ENCODE measurements around the gene OR8B2. TPM values are rescaled to one million over a fixed set of nuclear protein-coding genes. Genes with fewer than 3 reads are reported as not detected.

Gene OR8B2
- total RNA-seq, 4 donors from 2014 or later, result not detected

- H3K36me3 ChIP-seq, result no peaks in the 10 kb centered on the region
- H3K27ac ChIP-seq, result no peak overlapping the region
- H3K9me3 ChIP-seq, result no peaks in the 10 kb centered on the region
- H3K27me3 ChIP-seq, result no peaks in the 10 kb centered on the region
- H3K4me3 ChIP-seq, result no peak overlapping the region
- TF ChIP-seq CTCF (IDR thresholded peaks at IDR 0.05) (no peak), POLR2A (IDR thresholded peaks at IDR 0.05) (no peak)
- DNase-seq, result no peak
- no peaks in the 10 kb centered on the region for H3K4me1 ChIP-seq
These were observed 44.7 kb downstream of the OR8B2 start for GRCh38 chr11:124339396-124340141.

Other genes with a start within 250 kb of the OR8B2 start
- gene OR10D3, start 201.2 kb downstream of the OR8B2 start, total RNA-seq, result not detected
- under 1 TPM in 1 of 4 donors, not detected in 3; 0.13 TPM for gene OR8G1, start 143.4 kb downstream of the OR8B2 start, total RNA-seq
- gene OR8G5, start 128.1 kb downstream of the OR8B2 start, total RNA-seq, result not detected
- gene OR8D1, start 70.5 kb downstream of the OR8B2 start, total RNA-seq, result not detected
- gene OR8D2, start 64.3 kb downstream of the OR8B2 start, total RNA-seq, result not detected
- gene OR8B3, start 14.5 kb upstream of the OR8B2 start, total RNA-seq, result not detected
- not detected for gene OR8B4, start 40.4 kb upstream of the OR8B2 start, total RNA-seq
- gene OR8B8, start 61.2 kb upstream of the OR8B2 start, total RNA-seq, result not detected
- not detected for gene OR8B12, start 159.2 kb upstream of the OR8B2 start, total RNA-seq
- not detected for gene OR8A1, start 185.5 kb upstream of the OR8B2 start, total RNA-seq
- not detected for gene PANX3, start 226.9 kb upstream of the OR8B2 start, total RNA-seq
- 10 to 100 TPM; 35.9 to 79.2 (median 55.7) TPM for gene TBRG1, start 238.4 kb upstream of the OR8B2 start, total RNA-seq